ENCODE data around the gene AK4.
"Not testable (repeated sequence)": the region's sequence is repeated elsewhere in the genome, so short reads cannot be mapped to it uniquely, and the experiment has no call there.

AK4 gene

GRCh38 chr1:65163201-65163805 lies 15.3 kb downstream of the AK4 start:
- H3K4me3 ChIP-seq (ENCODE audit: low read length) = no peak overlapping the region
- TF ChIP-seq ZNF274 (IDR thresholded peaks at IDR 0.05; ENCODE audit: low read depth, low read length) = no peak

GRCh38 chr1:65164101-65164500 lies 16.1 kb downstream of the AK4 start:
- not testable (repeated sequence) for H3K4me3 ChIP-seq (ENCODE audit: low read length)

- H3K4me3 ChIP-seq (ENCODE audit: low read length) = no peak overlapping the region
- no peak for TF ChIP-seq ZNF274 (IDR thresholded peaks at IDR 0.05; ENCODE audit: low read depth, low read length)
Observed at GRCh38 chr1:65164633-65165032, 16.6 kb downstream of the AK4 start.

DNA sequence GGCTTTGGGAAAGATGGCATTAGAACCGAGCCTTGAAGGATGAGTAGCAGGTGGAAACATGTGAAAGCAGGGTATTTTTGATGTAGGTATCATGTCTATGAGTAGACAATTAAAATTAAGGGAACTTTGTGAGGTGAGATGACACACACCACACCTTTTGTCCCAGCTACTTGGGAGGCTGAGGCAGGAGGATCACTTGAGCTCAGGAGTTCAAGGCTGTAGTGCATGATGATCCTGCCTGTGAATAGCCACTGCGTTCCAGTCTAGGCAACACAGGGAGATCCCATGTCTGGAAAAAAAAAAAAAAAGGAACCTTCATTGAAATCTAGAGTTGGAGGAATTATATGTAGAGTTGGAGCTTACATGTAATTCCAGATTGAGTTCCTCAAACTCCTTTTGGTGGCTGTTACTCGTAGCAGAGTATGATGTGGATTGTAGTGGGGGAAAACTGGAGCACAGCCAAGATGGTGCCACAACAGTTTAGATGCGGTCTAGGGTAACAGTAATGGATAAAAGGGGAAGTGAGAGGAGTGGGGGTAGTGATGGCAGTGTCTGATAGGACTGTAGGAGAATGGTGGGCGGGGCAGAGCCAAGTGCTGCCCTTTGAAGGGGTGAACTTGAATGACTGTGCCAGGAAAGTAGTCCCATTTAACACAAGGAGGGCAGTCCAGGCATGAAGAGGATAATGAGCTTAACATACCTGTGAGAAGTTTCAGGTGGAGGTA lies 17.4 kb downstream of the AK4 start:
- no peak overlapping the region; the same call in 1 of the 2 replicates for H3K4me3 ChIP-seq (ENCODE audit: low read length)
- TF ChIP-seq ZNF274 (IDR thresholded peaks at IDR 0.05; ENCODE audit: low read depth, low read length) = no peak

DNA sequence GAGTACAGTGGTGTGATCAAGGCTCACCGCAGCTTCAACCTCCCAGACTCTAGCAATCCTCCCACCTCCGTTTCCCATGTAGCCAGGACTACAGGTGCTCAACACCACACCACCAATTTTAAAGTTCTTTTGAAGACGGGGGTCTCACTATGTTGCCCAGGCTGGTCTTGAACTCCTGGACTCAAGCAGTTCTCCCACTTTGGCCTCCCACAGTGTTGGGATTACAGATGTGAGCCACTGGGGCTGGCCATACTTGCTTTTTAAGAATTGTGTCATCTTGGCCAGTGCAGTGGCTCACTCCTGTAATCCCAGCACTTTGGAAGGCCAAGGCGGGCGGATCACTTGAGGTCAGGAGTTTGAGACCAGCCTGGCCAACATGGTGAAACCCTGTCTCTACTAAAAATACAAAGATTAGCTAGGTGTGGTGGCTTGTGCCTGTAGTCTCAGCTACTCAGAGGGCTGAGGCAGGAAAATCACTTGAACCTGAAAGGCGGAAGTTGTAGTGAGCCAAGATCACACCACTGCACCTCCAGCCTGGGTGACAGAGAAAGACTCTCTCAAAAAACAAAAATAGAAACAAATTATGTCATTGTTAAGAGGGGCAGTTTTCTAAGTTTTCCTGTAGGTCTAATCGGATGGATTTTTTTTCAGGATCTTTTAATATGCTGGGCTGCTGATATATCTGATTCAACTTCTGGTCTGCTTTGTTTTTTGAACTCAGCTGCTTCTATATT lies 18.7 kb downstream of the AK4 start:
- H3K4me3 ChIP-seq (ENCODE audit: low read length) = no peak overlapping the region
- TF ChIP-seq ZNF274 (IDR thresholded peaks at IDR 0.05; ENCODE audit: low read depth, low read length) = no peak

DNA sequence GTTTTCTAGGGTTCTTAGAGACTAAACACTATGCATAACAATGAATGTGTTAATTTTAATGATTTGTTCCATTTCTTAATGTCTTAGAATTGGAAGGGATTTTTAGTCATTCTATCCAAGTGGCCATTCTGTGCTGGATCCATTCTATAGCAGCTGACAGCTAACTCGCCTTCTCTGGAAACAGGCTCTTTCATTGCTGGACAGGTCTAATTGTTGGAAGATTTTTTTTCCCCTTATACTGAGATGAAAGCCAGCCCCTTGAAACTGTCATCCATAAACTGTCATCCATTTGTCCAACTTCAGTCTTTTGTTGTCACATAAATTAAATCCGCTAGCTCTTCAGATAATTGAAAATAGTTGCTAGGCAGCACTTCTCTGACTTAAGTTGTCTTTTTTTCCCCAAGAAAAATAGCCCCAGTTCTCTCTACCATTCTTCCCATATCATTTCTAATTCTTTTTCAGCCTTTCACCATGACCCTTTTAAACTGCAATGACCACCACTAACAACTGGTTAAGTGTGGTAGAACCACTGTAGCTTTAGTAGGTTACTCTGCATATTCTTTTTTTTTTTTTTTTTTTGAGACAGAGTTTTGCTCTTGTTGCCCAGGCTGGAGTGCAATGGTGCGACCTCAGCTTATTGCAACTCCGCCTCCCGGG lies 19.7 kb downstream of the AK4 start:
- no peak for TF ChIP-seq ZNF274 (IDR thresholded peaks at IDR 0.05; ENCODE audit: low read depth, low read length)
- no peak overlapping the region for H3K4me3 ChIP-seq (ENCODE audit: low read length)

DNA sequence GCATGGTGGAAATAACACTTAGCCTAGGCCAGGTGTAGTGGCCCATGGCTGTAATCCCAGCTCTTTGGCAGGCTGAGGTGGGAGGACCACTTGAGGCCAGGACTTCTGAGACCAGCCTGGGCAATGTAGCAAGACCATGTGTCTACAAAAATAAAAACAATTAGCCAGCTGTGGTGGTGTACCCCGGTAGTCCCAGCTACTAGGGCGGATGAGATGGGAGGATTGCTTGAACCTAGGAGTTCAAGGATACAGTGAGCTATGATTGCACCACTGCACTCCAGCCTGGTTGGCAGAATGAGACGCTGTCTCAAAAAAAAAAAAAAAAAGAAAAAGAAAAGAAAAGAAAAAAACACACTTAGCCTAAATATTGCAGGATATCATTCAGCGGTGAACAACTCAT lies 20.9 kb downstream of the AK4 start:
- no peak overlapping the region for H3K4me3 ChIP-seq (ENCODE audit: low read length)
- TF ChIP-seq ZNF274 (IDR thresholded peaks at IDR 0.05; ENCODE audit: low read depth, low read length) = no peak

DNA sequence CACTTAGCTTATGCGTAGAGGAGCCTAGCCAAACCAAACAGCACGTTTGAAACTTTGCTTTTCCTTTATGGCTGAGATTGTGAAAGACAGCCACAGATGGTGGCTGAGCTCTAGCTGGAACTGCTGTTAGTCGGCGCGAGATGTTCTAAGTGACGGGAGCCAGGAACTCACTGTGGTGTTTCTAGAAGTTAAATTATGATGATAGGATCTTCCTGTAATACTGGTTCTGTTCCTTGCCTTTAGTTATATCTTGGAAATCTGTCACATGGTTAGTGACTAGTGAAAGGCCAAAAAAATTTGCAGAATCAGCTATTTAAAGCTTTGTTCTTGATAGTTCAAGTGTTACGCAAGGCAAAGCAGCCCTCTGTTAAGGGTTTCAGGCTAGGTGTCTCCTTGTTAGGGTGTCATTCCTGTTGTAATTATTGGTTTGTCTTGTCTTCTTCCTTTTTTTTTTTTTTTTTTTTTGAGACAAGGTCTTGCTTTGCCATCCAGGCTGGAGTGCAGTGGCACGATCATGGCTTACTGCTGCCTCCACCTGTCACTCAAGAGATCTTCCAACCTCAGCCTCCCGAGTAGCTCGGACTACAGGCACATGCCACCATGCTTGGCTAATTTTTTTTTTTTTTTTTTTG lies 22.6 kb downstream of the AK4 start:
- TF ChIP-seq ZNF274 (IDR thresholded peaks at IDR 0.05; ENCODE audit: low read depth, low read length) = no peak
- H3K4me3 ChIP-seq (ENCODE audit: low read length) = no peak overlapping the region

DNA sequence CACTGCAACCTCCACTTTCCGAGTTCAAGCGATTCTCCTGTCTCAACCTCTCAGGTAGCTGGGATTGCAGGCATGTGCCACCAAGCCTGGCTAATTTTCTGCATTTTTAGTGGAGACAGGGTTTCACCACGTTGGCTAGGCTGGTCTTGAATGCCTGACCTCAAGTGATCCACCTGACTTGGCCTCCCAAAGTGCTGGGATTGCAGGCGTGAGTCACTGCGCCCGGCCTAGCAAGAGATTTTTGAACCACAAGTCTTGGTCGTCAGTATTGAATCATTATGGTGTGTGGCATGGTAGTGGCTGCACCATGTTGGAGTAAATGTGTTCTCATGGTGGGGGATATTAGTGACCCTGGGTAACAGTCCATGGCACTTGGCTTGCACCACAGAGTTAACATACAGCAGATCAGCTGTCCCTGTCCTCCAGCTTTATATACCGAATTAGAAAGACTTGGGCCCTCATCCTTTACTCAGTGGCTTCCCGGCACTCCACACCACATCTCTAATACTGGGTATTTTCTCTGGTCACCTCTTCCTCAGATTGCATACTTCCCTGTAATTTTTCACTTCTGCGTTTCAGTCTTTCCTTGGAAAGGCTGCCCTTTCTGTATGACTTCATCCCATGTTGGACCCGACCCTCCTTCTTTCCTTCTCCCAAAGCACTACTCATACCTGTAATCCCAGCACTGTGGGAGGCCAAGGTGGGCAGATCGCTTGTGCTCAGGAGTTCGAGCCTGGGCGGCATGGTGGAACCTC lies 25.1 kb downstream of the AK4 start:
- H3K4me3 ChIP-seq (ENCODE audit: low read length) = no peak overlapping the region
- no peak for TF ChIP-seq ZNF274 (IDR thresholded peaks at IDR 0.05; ENCODE audit: low read depth, low read length)

DNA sequence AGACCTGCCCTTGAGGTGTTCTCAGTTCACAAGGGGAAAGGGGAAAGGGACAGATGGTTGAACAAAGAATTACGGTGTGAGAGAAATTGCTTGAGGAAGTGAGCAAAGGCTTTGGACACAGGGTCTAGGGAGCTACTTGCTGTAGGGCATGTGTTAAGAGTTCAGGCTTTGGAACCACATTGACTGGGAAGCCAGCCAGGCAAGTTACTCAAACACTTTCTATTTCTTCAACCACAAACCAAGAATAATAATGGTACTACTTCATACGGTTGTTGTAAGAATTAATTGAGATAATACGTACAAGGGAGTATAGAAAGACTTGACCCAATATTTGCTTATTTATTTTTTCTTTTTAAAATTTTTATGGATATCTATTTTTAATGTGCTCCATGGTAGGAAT lies 26.6 kb downstream of the AK4 start:
- H3K4me3 ChIP-seq (ENCODE audit: low read length) = no peak overlapping the region
- TF ChIP-seq ZNF274 (IDR thresholded peaks at IDR 0.05; ENCODE audit: low read depth, low read length) = no peak

DNA sequence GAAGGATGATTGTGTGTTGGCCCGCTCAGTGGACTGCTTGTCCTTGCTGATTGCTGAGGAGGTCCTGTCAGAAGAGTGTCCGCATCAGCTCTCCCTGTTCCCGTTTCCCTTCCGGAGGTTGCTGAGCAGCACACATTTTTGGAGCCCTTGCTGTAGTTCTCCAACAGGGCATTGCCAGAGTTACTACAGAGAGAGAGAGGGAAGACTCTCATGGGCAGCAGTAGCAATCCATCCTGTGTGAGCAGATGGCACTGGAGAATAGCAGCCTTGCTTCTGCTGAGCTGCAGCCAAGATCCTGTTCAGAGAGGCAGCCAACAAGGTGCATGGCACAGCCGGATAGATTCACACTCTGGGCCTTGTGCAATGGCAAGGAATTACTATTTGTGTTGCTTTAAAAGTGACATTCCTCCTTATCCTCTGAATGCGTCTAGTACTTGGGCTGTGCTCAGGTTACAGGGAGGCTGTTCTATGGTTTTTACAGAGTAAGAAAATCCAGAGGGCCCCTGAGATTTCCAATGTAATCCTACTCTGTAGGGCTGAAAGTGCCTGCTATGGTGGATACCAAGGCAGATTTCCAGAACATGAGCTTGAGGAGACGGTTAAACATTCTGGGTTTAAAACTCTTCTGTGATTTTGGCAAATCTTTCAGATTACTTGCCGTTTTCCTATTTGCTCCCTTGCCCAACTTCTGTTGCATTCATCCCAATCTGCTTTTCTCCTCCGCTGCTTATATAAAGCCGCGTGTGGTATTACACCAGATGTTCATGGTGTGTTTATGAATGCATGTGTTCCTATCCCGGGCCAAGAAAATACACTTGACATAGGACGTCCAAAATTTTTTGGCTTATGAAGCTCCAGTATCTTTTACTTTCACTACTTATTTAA lies 27.4 kb downstream of the AK4 start:
- H3K4me3 ChIP-seq (ENCODE audit: low read length) = no peak overlapping the region
- no peak for TF ChIP-seq ZNF274 (IDR thresholded peaks at IDR 0.05; ENCODE audit: low read depth, low read length)

DNA sequence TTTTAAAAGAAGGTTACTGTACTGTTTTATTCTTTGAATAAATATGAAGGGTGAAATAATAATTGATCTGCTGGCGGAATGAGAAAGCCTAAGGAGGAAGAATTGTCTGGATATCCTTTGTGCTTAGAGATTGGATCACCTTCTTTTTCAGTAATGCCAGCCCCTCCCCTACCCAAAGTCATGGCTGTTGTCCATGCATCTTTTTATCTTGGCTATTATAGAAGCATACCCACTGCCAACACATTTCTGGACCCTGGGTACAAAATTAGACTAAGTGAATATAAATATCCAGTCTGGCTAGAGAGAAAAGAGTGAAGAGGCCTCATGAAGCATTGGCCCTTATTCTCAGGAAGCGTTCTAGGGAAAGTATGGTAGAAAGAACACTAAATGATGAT lies 28.1 kb downstream of the AK4 start:
- TF ChIP-seq ZNF274 (IDR thresholded peaks at IDR 0.05; ENCODE audit: low read depth, low read length) = no peak
- H3K4me3 ChIP-seq (ENCODE audit: low read length) = no peak overlapping the region

DNA sequence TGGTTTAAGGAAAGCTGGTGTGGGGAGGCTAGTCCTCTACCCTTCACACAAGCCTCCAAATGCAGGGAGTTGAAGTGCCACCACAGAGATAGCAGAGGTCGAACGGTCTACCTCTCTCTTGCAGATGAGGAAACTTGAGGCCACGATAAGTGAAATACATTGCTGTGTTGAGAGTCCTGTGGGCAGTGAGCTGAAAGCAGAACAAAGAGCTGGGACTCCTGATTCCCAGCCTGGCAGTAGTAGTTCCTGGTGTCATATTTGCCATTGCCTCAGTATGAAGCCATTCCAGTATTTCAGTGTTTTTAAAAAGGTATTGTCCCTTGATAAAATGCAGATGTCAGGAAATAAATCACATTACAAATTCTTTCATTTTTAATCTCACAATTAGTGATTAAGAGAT lies 28.6 kb downstream of the AK4 start:
- H3K4me3 ChIP-seq (ENCODE audit: low read length) = no peak overlapping the region
- TF ChIP-seq ZNF274 (IDR thresholded peaks at IDR 0.05; ENCODE audit: low read depth, low read length) = no peak
